ENCODE results near the gene TIMP3.

The TIMP3 gene

DNA sequence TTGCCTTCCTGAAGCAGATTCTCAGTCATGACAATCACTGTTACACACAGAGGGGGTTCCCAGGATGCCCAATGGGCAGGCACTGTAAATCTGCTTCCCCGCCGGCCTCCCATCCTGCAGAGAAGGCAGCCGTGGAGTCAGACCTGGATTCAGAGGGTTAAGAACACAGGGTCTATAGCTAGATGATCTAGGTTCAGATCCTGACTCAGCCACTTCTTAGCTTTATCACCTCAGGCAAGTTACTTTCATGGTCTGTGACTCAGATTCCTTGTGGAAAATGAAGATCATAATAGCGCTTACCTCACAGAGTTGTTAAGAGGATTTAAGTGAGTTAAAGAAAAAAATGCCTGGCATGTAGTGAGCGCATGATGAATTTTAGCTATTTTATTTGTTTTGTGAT, 95.9 kb downstream of the TIMP3 start:
- DNase-seq = no peak

DNA sequence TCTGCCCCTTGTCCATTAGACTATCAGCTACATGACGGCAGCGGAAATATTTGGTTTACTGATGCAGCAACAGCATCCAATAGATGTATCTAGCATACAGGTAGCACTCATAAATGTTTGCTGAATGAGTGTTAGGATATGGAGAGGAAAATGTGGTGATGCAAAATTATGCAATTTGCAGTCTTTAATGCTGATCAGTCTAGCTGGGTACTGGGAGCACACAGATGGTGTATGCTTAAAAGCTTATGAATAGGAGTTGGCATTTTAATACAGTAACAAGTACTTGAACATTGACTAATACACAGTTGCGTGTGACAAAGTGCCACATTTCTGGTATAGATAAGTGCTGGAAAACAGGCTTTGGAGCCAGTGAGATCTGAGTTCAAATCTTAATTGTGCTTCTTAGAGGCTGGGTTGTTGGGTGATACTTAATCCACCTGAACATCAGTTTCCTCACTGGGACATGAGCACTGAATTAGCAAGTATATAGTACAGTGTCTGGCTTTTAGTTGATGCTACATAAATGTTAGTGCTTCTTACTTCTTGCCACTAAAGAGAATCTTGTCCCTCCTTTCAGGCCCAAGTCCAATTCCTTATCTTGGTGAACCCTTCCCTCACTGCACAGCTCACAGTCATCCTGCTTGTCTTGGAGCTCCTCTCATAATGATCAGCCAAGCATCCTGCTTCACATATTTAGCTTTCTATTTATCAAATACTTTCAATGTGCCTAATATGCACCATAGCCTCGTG, 99.6 kb downstream of the TIMP3 start:
- DNase-seq = no peak

- DNase-seq = no peak
These were observed 100.4 kb downstream of the TIMP3 start for GRCh38 chr22:32901925-32902324.

DNA sequence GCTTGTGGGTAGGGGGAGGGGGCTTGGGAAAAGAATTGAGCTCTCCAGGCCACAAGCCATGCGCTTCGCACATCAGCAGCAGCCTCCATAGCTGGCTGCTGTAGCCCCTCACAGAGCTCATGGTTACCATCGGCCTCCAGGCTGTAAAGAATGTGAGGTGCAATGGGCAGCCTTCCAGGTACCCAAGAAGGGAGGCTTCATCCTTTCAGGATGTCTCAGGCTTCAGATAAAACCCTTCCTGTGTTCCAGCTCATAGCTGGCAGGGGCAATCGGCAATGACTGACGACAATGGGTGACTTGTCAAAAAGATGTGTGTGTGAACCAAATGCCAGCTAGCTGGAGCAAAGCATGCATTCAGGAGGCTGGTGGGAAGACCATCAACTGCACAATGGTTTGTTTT, 102.0 kb downstream of the TIMP3 start:
- DNase-seq = no peak

DNA sequence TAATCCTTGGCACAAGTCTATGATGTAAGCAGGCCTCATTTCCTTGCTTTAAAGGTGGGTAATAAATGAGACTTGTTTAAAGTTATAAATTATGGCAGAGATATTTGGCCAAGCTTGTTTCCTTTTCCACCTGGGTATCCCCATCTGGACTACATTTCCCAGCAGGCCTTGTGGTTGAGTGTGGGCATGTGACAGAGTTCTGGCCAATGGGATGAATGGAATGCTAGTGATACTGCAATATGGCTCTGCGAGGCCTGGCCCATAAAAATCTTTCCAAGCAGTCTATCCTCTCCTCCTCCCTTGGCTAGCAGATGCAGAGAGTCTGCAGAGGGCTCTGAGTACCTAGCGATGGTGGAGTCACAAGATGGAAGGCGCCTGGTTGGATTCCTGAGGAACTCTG, 102.5 kb downstream of the TIMP3 start:
- DNase-seq = no peak

DNA sequence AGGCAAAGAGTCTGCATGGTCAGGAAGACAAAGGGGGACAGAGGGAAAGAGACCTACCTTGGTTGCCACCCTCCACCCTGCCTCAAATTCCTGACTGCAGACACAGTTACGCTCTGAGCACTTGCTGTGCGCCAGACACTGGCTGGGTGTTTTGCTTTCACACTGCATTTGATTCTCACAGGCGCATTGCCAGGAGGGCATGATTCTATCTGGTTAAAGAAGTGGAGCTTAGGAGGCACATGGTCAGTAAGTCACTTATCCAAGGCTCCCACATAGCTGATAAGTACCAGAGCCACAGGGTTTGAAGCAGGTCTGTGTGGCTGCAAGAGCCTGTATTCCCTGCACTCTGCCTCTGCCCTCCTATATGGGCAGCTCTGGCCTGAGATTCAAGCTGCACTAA, 103.9 kb downstream of the TIMP3 start:
- DNase-seq = no peak

DNA sequence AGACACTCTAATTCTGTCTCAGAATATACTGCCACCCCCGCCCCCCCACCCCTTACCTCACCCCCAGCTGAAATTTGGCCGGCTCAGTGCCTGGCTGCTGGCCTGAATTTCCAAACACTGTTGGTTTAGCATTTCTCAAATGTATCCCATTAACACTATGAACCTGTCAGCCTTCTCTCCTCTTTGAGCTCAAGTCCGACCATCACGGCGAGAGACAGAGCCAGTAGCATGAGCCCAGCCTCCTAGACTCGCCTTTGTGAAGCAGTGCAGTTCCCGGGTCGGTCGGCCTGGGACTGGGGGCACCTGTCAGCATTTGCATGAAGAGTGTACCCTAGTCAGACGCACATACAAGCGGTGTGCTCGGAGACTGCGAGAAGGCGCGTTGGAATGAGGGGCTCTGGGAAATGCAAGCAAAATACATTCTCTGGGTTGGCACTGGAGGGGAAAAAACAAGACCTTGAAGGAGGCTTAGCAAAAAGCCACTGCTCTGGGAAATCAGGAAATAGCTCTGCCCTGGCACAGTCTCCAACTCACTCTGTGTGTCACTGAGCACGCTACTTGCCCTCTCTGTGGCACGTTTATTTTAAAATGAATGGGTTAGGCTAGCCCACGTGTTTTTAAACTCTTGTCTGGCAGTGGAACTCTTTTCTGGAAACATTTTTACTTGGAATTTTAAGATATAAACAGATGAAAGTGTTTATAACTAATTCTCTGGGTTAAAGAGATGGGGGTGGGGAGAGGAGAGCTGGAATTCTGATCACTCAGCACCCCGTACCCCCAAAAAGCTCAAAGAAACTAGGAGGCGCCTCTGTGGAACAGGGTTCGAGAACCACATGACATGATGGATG, 108.3 kb downstream of the TIMP3 start:
- no peak for DNase-seq

DNA sequence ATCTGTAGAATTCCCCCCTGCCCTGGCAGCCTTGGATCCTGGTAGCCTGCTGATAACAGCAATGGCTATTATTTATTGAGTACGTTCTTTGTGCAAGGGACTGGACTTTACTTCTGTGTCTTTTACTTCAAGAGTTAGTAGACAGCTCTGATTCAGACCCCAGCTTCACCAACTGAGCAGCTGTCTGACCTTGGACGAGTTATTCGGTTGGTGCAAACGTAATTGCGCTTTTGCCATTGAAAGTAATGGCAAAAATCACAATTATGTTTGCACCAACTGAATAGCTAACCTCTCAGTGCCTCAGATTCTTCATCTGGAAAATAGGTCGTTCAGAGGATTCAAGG, 108.9 kb downstream of the TIMP3 start:
- DNase-seq = no peak

- DNase-seq = no peak
These were observed 110.0 kb downstream of the TIMP3 start for GRCh38 chr22:32911503-32911902.
